ENCODE data around the gene NUDT2. TPM values are rescaled to one million over a fixed set of nuclear protein-coding genes. Genes with fewer than 3 reads are reported as not detected.
"Not testable (repeated sequence)": the region's sequence is repeated elsewhere in the genome, so short reads cannot be mapped to it uniquely, and the experiment has no call there.

NUDT2 gene
- total and polyA plus RNA-seq, 10 donors: 10.4 to 32.1 (median 16.0) TPM

DNA sequence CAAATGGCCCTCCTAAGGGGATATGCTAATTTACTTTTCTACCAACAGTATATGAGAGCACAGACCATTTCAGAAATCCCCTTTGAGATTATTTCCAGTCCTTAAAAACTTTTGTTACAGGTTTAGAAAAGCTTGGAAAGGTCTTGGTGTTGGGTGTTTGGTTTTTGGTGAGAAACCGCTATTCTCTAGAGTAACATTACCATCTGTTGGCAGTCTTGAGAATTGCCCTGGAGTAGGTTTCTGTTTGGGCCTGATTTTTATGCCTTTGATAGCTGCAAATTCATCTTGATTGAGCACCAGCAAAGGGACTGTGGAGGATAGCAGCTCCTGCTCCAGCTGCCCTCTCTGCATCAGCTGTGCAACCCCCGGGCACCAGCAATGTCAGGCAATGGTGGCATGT lies 8.0 kb downstream of the NUDT2 start:
- peaks cover 2 to 57% (median 35%) of the 10 kb centered on the region in 6 donors for H3K36me3 ChIP-seq
- H3K9me3 ChIP-seq: no peaks in the 10 kb centered on the region
- H3K27ac ChIP-seq: no peak overlapping the region
- DNase-seq: no peak
- peaks cover 0 to 5% (median 0%) of the 10 kb centered on the region in 6 donors for H3K4me1 ChIP-seq
- TF ChIP-seq POLR2A (IDR thresholded peaks at IDR 0.05) (no peak), POLR2AphosphoS5 (IDR thresholded peaks at IDR 0.05) (no peak)
- TF ChIP-seq, protein P1, sequence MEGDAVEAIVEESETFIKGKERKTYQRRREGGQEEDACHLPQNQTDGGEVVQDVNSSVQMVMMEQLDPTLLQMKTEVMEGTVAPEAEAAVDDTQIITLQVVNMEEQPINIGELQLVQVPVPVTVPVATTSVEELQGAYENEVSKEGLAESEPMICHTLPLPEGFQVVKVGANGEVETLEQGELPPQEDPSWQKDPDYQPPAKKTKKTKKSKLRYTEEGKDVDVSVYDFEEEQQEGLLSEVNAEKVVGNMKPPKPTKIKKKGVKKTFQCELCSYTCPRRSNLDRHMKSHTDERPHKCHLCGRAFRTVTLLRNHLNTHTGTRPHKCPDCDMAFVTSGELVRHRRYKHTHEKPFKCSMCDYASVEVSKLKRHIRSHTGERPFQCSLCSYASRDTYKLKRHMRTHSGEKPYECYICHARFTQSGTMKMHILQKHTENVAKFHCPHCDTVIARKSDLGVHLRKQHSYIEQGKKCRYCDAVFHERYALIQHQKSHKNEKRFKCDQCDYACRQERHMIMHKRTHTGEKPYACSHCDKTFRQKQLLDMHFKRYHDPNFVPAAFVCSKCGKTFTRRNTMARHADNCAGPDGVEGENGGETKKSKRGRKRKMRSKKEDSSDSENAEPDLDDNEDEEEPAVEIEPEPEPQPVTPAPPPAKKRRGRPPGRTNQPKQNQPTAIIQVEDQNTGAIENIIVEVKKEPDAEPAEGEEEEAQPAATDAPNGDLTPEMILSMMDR (IDR thresholded peaks at IDR 0.05 in 8 of 11, conservative IDR thresholded peaks at IDR 0.05 in 3 of 11): no peak
- WGBS, 5 donors: 70 to 100% (median 97%) methylated on average over 2 of the region's 2 CpGs
- intact Hi-C loops (cut with DNase I; ENCODE audit: low total_unique reads): no loop called here
- no peak overlapping the region for H3K4me3 ChIP-seq
- no peaks in the 10 kb centered on the region for H3K27me3 ChIP-seq (replicated peaks in 1 of 7)

DNA sequence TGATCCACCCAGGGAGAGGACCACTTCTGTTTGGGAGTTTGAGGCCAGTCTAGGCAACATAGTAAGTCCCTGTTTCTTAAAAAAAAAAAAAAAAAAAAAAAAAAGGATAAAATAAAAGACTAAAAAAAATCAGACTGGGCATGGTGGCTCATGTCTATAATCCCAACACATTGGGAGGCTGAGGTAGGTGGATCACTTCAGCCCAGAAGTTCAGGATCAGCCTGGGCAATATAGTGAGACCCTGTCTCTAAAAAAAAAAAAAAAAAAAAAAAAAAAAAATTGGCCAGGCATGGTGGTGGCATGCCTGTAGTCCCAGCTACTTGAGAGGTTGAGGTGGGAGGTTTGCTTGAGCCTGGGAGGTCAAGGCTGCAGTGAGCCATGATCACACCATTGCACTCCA lies 8.7 kb downstream of the NUDT2 start:
- DNase-seq; H3K27me3 ChIP-seq (replicated peaks in 1 of 7); H3K27ac ChIP-seq; H3K9me3 ChIP-seq; H3K4me3 ChIP-seq; H3K4me1 ChIP-seq; intact Hi-C loops (cut with DNase I; ENCODE audit: low total_unique reads): not testable (repeated sequence)
- peaks cover 2 to 64% (median 39%) of the 10 kb centered on the region in 6 donors for H3K36me3 ChIP-seq

DNA sequence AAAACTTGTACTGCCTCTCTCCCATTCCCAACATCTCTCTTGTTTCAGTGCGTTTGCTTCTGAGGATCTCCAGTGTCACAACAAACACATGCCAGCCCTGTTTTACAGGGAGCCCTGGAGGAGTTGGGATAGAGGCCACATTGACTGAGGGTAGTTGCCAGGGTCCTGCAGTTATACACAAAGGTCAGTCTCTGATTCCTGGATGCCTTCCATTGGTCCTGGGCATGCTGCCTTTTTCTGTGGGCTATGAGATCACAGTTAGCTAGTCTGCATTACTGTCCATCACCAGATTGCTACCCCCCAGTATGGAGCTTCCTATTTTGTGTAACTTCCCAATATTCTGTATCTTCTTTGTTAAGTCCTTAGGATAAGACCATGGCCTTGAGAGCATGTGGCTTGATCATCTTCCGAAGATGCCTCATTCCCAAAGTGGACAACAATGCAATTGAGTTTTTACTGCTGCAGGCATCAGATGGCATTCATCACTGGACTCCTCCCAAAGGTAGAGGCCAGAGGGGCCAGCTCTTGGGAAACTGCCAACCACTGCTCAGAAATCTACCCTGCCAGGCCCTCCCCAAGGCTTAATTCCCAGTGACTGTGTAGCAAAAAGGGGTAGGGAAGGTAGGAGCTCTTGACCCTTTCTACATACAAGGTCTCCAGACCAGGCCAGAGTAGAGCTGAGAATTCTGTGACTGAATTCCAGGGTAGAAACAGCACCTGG lies 9.5 kb downstream of the NUDT2 start:
- Histone ChIP-seq H3K27ac (no peak overlapping the region), H3K9me3 (no peaks in the 10 kb centered on the region), H3K27me3 (replicated peaks in 1 of 7) (no peaks in the 10 kb centered on the region), H3K4me1 (peaks cover 0 to 3% (median 0%) of the 10 kb centered on the region in 6 donors), H3K4me3 (no peak overlapping the region), H3K36me3 (peaks cover 2 to 71% (median 46%) of the 10 kb centered on the region in 6 donors)
- TF ChIP-seq, protein P1 (IDR thresholded peaks at IDR 0.05 in 8 of 11, conservative IDR thresholded peaks at IDR 0.05 in 3 of 11): no peak
- TF ChIP-seq POLR2AphosphoS5 (IDR thresholded peaks at IDR 0.05) (no peak), POLR2A (IDR thresholded peaks at IDR 0.05) (no peak)
- no peak for DNase-seq
- WGBS, 5 donors: 92 to 100% (median 98%) methylated on average over 2 of the region's 2 CpGs
- intact Hi-C loops (cut with DNase I; ENCODE audit: low total_unique reads): no loop called here

DNA sequence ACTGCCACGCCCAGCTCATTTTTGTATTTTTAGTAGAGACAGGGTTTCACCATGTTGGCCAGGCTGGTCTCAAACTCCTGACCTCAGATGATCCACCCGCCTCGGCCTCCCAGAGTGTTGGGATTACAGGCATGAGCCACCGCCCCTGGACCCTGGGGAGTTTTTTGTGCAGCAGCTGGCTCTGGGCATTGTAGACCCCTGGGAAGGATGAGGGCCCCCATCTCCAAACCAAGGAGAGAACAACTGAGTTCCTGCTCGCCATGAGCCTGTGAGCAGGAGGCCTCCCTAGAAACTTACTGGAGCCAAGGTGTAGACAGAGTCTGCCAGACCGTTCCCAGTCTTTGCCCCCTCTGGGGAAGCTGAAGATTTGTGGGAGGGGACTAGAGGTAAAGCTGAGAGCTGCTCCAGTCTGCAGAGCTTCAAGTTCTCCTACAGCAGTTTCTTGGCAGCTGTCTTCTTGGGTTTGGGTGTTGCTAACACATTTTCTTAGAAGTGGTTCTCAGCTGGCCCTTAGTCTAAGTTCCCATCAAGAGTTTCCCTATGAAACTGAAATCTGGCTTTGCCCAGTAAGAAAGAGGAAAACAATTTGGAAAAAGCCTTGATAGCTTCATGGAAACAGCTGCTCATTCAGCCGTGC lies 12.4 kb downstream of the NUDT2 start:
- no peak for TF ChIP-seq POLR2AphosphoS5 (IDR thresholded peaks at IDR 0.05)
- no peak for TF ChIP-seq POLR2A (IDR thresholded peaks at IDR 0.05)
- TF ChIP-seq, protein P1 (IDR thresholded peaks at IDR 0.05 in 8 of 11, conservative IDR thresholded peaks at IDR 0.05 in 3 of 11): no peak
- no peak for DNase-seq
- H3K27me3 ChIP-seq (replicated peaks in 1 of 7): no peaks in the 10 kb centered on the region
- intact Hi-C loops (cut with DNase I; ENCODE audit: low total_unique reads): no loop called here
- H3K27ac ChIP-seq: no peak overlapping the region
- no peaks in the 10 kb centered on the region for H3K9me3 ChIP-seq
- no peak overlapping the region for H3K4me3 ChIP-seq
- H3K36me3 ChIP-seq: peaks cover 2 to 90% (median 46%) of the 10 kb centered on the region in 6 donors
- WGBS, 5 donors: 87 to 94% (median 92%) methylated on average over 6 to 7 of the region's 7 CpGs
- peaks cover 0 to 9% (median 0%) of the 10 kb centered on the region in 6 donors for H3K4me1 ChIP-seq
